Vagina (tissue), 2 donors: ENCODE results near the gene TANK. TPM values are rescaled to one million over a fixed set of nuclear protein-coding genes. Genes with fewer than 3 reads are reported as not detected.

Source experiments
- DNase-seq, 2 donors: peaks; one replicate each; pipeline ENCODE4 v3.0.0-alpha.2; 2017; ENCODE audit errors: extremely low spot score in 2 of 2
- H3K27ac ChIP-seq: fragments of 200-600 bp; sonication (generic); one replicate; pipeline ENCODE4 v1.5.1; 2019
- H3K27me3 ChIP-seq: fragments of 200-600 bp; sonication (generic); one replicate; pipeline ENCODE4 v1.5.1; 2019
- H3K36me3 ChIP-seq, 2 donors: fragments of 200-600 bp; sonication (generic); one replicate each; pipeline ENCODE4 v1.5.1; 2017 to 2019
- H3K4me1 ChIP-seq: fragments of 200-600 bp; sonication (generic); one replicate; pipeline ENCODE4 v1.5.1; 2019
- H3K4me3 ChIP-seq, 2 donors: fragments of 200-600 bp; sonication (generic); 1 replicate in 1 of 2; 2 replicates in 1 of 2; pipeline ENCODE4 v1.5.1; 2016 to 2019
- H3K9me3 ChIP-seq: fragments of 200-600 bp; sonication (generic); one replicate; pipeline ENCODE4 v1.5.1; 2019
- POLR2A ChIP-seq, 2 donors: fragments of 450-650 bp; IDR thresholded peaks; one replicate each; pipeline ENCODE4 v1.6.1; 2017; ENCODE audit warnings: antibody characterized with exemption in 2 of 2, mild to moderate bottlenecking in 2 of 2, moderate library complexity in 2 of 2
- POLR2AphosphoS5 ChIP-seq, 2 donors: sonication (generic); formaldehyde crosslinking; IDR thresholded peaks; one replicate each; pipeline ENCODE4 v1.9.0; 2017; ENCODE audit warnings: antibody characterized with exemption in 2 of 2, mild to moderate bottlenecking in 2 of 2, low read depth in 1 of 2; ENCODE audit not compliant: insufficient read depth in 1 of 2
- intact Hi-C: fragments of 100-400 bp; cut with DNase I; formaldehyde crosslinking; loops from one replicate; pipeline ENCODE4 v1.15.1; 2023
- total RNA-seq: library from RNA; depleted of rRNA; stranded (reverse); fragments of >200 nt; gene quantifications from one replicate; pipeline ENCODE4 v1.2.3, GENCODE V29; 2016
- TF ChIP-seq, protein P1 (sequence below), 3 experiments: fragments of 450-650 bp in 2 of 3; fragments of 200-600 bp in 1 of 3; sonication (generic) in 1 of 3; IDR thresholded peaks; one replicate each; pipeline ENCODE4 v1.5.1; 2017 to 2019; ENCODE audit warnings: antibody characterized with exemption in 3 of 3, mild to moderate bottlenecking in 2 of 3, moderate library complexity in 2 of 3

The TANK gene
- total RNA-seq, 1 donor from 2014 or later: 94.0 TPM

- Histone ChIP-seq H3K27ac (no peak overlapping the region), H3K4me1 (peaks cover 63% of the 10 kb centered on the region), H3K9me3 (no peaks in the 10 kb centered on the region), H3K36me3 (peaks cover 0 to 9% of the 10 kb centered on the region in 2 donors), H3K27me3 (no peaks in the 10 kb centered on the region), H3K4me3 (no peak overlapping the region)
- no peak for DNase-seq
- no peak for TF ChIP-seq POLR2AphosphoS5 (IDR thresholded peaks at IDR 0.05; ENCODE audit: insufficient read depth in 1 of 2, low read depth in 1 of 2)
- no peak for TF ChIP-seq POLR2A (IDR thresholded peaks at IDR 0.05)
- TF ChIP-seq, protein P1, sequence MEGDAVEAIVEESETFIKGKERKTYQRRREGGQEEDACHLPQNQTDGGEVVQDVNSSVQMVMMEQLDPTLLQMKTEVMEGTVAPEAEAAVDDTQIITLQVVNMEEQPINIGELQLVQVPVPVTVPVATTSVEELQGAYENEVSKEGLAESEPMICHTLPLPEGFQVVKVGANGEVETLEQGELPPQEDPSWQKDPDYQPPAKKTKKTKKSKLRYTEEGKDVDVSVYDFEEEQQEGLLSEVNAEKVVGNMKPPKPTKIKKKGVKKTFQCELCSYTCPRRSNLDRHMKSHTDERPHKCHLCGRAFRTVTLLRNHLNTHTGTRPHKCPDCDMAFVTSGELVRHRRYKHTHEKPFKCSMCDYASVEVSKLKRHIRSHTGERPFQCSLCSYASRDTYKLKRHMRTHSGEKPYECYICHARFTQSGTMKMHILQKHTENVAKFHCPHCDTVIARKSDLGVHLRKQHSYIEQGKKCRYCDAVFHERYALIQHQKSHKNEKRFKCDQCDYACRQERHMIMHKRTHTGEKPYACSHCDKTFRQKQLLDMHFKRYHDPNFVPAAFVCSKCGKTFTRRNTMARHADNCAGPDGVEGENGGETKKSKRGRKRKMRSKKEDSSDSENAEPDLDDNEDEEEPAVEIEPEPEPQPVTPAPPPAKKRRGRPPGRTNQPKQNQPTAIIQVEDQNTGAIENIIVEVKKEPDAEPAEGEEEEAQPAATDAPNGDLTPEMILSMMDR (IDR thresholded peaks at IDR 0.05): no peak
- intact Hi-C loops: no loop called here
Observed at GRCh38 chr2:161166538-161167409, 6.5 kb downstream of the TANK start.

DNA sequence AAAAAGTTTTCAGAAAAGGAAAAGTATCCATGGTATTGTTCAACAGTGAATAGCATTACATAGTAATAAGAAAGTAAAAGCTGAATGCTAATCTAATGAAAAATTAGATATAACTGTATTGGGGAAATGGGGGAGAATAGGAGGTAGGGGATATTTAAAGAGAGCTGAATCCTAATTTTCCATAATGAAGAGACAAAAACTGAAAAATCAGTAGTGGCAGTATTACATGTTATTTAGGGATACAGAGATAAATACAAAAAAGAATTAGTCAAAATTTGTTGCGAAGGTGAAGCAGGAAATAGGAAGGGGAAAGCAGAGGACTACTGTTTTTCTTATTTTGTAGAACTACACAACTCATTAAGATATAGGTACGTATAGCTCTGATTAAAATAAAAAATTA, 9.1 kb downstream of the TANK start:
- TF ChIP-seq POLR2AphosphoS5 (IDR thresholded peaks at IDR 0.05; ENCODE audit: insufficient read depth in 1 of 2, low read depth in 1 of 2) (no peak), POLR2A (IDR thresholded peaks at IDR 0.05) (no peak)
- TF ChIP-seq, protein P1 (IDR thresholded peaks at IDR 0.05): no peak
- H3K27ac ChIP-seq: no peak overlapping the region
- no peaks in the 10 kb centered on the region for H3K27me3 ChIP-seq
- intact Hi-C loops: no loop called here
- H3K36me3 ChIP-seq: no peaks in the 10 kb centered on the region
- no peak for DNase-seq
- peaks cover 48% of the 10 kb centered on the region for H3K4me1 ChIP-seq
- no peak overlapping the region for H3K4me3 ChIP-seq
- H3K9me3 ChIP-seq: no peaks in the 10 kb centered on the region

DNA sequence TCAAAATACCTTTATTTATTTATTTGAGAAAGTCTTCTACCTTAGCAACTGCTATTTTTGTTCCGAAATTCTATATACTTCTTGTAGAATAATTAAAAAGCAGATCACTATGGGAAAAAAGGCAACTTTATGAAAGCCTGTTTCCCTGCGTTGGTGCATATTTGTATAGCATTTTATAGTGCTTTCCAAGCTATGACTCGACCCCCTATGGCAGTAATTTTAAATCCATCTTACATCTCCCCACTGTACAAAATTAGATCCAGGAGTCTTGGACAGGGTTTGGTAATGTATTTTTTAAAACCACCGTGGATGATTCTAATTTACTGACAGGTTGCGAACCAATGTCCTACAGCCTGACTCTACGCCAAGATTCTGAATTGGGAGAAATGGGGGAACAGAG, 10.1 kb downstream of the TANK start:
- H3K9me3 ChIP-seq: no peaks in the 10 kb centered on the region
- no peak overlapping the region for H3K4me3 ChIP-seq
- no peak overlapping the region for H3K27ac ChIP-seq
- TF ChIP-seq POLR2A (IDR thresholded peaks at IDR 0.05) (no peak), POLR2AphosphoS5 (IDR thresholded peaks at IDR 0.05; ENCODE audit: insufficient read depth in 1 of 2, low read depth in 1 of 2) (no peak)
- TF ChIP-seq, protein P1 (IDR thresholded peaks at IDR 0.05): no peak
- DNase-seq: no peak
- H3K4me1 ChIP-seq: peaks cover 43% of the 10 kb centered on the region
- no peaks in the 10 kb centered on the region for H3K27me3 ChIP-seq
- H3K36me3 ChIP-seq: no peaks in the 10 kb centered on the region
- intact Hi-C loops: no loop called here

DNA sequence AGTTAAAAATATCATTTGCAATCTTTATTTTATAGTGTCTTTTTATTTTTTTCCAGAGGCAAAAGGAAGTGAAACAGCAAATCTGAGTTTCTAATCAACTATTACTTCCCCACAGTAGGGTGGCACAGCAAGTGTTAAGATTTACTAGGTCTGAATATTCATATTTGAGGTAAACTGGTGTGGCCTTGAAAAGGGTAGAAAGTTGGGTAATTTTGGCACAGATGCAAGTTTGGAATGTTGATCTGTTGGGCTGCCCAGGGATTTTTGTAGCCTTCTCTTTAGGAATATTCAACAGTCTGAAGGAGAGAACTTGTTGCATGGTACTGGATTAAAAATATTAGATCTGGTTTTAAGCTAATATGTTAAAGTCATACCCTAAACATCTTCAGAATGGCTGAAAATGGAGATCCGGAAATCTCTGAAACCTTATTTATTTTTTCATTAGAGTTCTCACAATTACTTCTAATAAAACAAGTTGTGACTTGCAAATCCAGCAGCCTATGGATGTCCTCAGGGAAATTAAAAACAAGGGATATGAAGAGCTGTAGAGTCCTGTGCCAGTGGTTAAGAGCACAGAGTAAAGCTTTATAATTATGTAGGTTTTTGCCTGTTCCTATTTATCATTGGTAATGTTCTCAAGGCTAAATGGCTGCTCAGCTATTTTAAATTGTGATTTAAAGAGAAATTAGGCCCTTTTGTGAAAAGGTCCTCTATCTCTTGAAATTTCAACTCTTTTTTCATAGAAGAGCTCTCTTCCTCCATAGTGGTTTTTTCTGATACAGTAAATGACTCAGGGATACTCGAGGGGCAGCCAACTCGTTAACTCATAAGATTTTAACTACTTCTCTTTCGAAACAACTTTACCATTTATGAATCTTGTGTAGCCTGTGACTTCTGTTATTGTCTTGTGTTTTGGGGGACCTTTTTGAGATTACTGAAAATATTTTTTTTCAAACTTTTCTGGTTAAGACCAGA, 11.0 kb downstream of the TANK start:
- H3K27me3 ChIP-seq: no peaks in the 10 kb centered on the region
- no peaks in the 10 kb centered on the region for H3K9me3 ChIP-seq
- intact Hi-C loops: no loop called here
- no peak for DNase-seq
- no peak for TF ChIP-seq POLR2A (IDR thresholded peaks at IDR 0.05)
- no peak for TF ChIP-seq POLR2AphosphoS5 (IDR thresholded peaks at IDR 0.05; ENCODE audit: insufficient read depth in 1 of 2, low read depth in 1 of 2)
- TF ChIP-seq, protein P1 (IDR thresholded peaks at IDR 0.05): no peak
- H3K4me1 ChIP-seq: peaks cover 39% of the 10 kb centered on the region
- no peak overlapping the region for H3K27ac ChIP-seq
- no peaks in the 10 kb centered on the region for H3K36me3 ChIP-seq
- H3K4me3 ChIP-seq: no peak overlapping the region
